ENCODE measurements around the gene QSOX1.

DNA sequence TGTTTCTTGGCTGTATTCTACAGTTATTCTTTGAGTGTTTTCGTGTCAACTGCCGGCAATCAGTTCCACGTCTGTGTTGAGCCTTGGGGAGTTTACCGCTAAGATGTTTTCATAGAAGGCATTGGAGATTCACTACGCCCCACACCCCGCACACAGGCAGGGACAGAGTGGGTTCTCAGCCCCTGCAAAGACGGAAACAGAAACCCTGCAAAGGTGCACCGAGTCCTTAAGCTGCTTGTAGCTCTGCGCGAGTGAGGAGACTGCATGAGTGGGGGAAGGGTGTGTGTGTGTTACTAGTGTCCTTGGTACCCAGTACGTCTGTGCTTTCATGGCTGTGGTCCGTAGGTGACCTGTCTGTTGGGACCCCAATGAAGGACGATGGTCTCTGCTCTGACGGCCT lies 77.3 kb downstream of the QSOX1 start:
- TF ChIP-seq, protein P1, sequence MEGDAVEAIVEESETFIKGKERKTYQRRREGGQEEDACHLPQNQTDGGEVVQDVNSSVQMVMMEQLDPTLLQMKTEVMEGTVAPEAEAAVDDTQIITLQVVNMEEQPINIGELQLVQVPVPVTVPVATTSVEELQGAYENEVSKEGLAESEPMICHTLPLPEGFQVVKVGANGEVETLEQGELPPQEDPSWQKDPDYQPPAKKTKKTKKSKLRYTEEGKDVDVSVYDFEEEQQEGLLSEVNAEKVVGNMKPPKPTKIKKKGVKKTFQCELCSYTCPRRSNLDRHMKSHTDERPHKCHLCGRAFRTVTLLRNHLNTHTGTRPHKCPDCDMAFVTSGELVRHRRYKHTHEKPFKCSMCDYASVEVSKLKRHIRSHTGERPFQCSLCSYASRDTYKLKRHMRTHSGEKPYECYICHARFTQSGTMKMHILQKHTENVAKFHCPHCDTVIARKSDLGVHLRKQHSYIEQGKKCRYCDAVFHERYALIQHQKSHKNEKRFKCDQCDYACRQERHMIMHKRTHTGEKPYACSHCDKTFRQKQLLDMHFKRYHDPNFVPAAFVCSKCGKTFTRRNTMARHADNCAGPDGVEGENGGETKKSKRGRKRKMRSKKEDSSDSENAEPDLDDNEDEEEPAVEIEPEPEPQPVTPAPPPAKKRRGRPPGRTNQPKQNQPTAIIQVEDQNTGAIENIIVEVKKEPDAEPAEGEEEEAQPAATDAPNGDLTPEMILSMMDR (conservative IDR thresholded peaks at IDR 0.05) = no peak
- no peak for TF ChIP-seq EZH2 (IDR thresholded peaks at IDR 0.05; ENCODE audit: low read depth)
